Mesenteric fat pad (tissue), 1 donor: ENCODE measurements around the gene ST7. TPM values are rescaled to one million over a fixed set of nuclear protein-coding genes. Genes with fewer than 3 reads are reported as not detected.
"Not testable (repeated sequence)": the region's sequence is repeated elsewhere in the genome, so short reads cannot be mapped to it uniquely, and the experiment has no call there.

Source experiments
- DNase-seq: peaks from one replicate; pipeline ENCODE4 v3.0.0-alpha.2; 2020; ENCODE audit warnings: low spot score
- total RNA-seq: library from RNA; stranded (reverse); fragmentation: NEBNext Ultra II Directional; extraction: Animal tissue kit (Norgen Biotek cat#: 25700); gene quantifications from one replicate; pipeline ENCODE4 v1.2.1, GENCODE V29; 2021
- donor health status: DM: yes; HTN: yes; CAD: no.

The ST7 gene
- total RNA-seq, 1 donor from 2014 or later, result 17.3 TPM

DNA sequence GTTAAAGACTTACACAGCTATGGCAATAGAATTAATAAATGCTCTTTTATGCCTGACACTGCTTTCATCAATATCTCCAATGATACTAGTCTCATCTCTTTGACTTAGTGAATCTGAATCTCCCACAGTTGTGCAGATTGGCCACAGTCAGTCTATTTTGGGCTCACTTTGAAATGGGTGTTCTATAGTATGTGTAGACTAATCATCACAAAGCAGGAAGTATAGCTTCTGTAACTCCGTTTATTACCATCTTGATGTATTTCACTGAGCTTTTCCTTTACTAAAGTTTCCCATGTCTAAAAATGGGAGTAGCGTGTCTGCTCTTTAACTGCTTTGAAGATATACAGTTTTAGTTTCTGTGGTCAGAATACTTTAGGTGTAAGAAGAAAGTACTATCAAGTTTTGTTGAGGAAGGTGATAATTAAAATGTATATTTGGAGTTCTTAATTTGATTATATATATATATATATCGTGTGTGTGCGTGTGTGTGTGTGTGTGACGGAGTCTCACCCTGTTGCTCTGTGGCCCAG, 70.1 kb downstream of the ST7 start:
- no peak for DNase-seq

DNA sequence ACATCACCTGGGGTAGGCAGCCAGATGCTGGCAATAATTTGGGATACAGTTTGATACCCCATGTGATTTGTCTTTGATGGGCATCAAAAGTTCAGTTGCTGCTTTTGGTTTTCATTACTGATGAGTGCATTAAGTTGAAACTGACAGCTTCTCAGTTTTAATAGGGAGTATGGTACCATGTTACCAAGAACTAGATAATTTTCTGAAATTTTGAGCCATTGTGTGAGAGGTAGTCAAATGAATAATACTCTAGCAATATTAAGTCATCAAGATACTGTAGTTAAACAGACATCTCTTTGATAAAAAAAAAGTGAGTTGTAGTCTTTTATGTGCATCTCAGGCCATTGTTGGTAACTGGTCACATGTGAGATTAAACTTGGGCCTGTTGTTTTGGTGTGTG, 71.5 kb downstream of the ST7 start:
- DNase-seq, result no peak

DNA sequence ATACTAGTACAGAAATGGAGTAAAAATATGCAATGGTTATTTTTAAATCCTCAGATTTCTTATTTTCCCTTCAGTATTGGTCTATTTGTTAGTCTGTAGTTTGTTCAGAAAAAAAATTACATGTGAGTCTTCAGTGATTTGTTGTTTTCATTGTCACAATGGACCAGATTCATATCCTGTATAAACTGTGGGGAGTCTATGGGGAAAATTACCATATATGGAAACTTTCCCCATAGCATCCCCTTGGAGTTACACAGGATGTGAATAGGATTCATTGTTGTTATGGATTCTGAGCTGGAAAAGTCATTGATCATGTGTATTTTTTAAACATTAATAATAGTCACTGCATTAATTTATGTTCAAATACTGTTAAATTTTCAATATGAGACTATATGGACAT, 72.6 kb downstream of the ST7 start:
- DNase-seq, result no peak

DNA sequence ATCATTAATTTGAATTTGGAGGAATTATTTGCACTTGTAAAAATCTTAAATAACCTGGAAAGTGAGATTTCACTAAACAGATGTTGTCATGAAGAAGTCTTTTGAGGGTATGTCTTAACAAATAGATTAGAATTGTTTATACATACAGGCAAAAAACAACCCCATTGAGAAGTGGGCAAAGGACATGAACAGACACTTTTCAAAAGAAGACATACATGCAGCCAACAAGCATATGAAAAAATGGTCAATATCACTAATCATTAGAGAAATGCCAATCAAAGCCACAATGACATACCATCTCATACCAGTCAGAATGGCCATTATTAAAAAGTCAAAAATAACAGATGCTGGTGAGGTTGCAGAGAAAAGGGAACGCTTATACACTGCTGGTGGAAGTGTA, 77.0 kb downstream of the ST7 start:
- DNase-seq, result not testable (repeated sequence)

DNA sequence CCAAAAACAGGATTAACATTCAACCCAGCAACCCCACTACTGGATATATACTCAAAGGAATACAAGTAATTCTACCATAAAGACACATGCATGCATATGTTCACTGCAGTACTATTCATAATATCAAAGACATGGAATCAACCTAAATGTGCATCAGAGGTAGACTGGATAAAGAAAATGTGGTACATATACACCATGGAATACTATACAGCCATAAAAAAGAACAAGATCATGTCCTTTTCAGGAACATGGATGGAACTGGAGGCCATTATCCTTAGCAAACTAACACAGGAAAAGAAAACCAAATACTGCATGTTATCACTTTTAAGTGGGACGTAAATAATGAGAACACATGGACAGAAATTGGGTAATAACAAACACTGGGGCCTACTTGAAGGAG, 77.5 kb downstream of the ST7 start:
- DNase-seq, result not testable (repeated sequence)

DNA sequence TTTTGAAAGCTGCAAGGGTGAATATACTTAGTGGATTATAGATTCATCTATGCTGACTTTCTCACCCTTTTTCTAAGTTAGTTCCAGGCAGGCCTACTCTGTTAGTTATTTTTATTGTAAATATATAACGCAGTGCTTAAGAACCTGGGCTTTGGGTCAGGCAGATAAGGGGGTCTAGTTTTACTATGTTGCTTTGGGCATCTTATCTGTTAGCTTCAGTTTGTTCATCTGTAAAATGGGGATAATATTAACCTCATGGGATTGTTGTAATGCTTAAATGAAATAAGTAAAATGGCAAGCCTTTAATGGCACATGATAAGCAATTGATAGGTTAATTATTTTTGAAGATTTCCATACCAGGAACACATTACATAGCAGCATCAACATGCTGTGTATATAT, 79.5 kb downstream of the ST7 start:
- DNase-seq, result no peak

DNA sequence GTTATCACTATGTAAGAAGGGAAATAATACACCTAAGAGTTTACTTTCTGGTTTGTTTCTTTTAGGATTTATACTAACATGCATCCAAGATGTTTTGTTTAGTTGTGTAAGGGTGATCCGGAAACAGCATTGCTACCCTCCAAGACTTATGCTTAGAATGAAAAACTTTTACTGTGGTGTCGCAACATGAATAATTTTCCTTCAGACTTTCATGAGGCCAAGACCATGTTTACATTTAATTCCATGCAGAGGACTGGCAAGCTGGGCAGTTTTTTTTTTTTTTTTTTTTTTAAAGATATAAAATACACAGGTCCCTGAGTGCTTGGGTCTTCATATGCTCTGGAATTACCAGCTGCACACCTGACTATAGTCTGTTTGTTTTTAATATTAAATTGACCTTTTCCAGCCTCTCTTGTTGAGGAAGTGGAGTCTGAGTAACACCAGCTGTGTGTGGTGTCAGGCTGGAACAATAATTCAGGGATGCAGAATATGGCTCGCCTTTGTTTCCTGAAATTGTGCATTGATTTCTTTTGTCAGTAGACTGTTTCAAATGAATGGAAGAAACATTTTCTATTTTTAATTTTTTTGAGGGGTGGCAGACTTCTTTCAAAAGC, 81.7 kb downstream of the ST7 start:
- DNase-seq, result no peak

DNA sequence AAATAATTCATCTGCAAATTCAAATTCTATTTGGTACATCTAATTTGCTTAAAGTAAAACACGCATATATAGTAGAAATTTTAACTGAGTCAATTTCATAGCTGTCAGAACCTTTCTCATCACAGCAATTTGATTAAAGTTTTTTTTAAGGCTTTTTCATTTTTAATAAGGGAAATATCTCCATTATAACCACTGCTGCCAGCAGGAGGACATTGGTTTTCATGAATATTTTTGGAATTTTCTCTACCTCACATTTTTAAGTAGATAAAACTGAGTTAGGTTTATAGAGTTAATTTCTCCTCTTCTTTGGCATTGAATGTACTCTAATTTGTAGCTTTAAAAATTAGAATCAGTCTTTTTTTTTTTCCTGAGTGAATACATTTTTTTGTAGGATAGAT, 82.2 kb downstream of the ST7 start:
- no peak for DNase-seq

DNA sequence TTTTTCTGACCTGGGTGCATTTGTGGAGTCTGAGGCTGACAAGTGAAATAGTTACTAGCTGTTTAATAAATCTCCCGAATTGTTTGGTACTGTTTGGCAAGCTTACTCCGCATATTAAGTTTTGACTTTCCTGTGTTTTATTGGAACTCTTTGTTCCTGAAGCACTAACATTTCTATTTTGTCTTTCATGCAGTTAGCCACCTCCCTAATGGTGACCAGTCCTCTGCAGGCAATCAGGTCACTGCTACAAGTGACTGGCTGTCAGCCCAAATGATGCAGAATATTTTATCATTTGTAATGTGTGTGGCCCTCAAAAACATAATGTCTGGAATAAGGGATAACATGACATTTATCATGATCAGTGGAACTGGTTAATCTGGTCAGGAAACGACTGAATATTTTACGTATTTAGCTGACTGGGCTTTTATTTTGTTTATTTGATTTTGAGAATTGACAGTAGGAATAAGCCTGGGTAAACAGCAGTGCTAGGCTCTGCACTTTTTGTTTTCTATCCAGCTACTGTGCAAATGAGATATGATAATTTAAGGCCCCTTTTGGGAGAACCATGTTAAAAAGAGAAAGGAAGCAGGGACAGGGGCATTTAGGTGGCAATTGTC, 82.9 kb downstream of the ST7 start:
- no peak for DNase-seq

DNA sequence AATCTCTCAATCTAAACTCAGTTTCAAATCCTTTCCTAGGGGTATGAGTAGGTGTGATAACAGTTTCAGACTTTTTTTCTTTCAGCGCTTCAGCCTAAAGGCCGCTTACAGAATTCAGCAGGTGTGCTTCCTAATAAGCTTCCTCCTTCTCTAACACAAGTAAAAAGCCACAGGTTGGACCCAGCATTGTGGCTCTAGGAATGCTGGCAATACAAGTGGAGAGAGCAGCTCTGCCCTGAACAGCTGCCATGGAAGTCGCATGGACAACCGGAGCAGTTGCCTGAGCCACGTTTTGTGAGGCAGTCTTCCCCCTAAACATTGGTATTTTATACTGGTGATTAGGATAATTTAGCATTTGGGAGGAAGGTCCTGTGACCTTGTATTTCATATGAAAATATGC, 83.5 kb downstream of the ST7 start:
- DNase-seq, result no peak

DNA sequence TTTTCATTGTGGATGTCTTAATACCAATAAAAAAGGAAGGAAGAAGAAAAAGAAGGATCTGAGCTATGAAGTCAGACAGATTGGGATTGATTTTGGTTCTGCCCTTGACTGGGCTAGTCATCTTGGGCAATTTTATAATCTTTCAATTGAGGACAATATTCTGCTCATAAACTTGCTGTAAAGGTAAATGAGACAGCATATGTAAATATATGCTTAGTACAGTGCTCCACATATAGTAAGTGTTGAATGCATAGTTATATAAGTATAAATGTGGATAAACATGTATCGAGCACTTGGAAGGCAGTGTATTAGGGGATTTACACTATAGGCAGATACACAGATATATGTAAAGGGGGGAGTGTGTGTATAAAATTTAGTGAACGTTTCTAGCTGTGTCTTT, 85.1 kb downstream of the ST7 start:
- no peak for DNase-seq

DNA sequence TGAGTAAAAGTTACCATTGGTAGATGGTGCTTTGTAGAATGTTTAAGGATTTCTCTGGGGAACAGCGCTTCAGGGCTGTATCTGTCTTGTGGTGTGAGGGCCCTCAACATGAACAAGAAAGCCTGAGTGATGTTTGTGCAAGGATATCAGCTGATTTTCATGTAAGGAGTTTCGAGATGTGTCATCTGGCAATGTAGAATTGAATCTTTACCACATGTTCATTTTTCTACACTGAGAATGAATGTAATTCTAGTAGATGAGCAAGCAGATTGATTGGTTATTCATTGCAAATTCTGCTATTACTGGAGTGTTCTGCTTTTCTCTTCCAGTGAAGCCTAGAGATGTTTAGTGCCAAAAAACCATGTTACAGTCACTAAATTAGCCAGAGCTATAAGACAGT, 87.7 kb downstream of the ST7 start:
- no peak for DNase-seq

DNA sequence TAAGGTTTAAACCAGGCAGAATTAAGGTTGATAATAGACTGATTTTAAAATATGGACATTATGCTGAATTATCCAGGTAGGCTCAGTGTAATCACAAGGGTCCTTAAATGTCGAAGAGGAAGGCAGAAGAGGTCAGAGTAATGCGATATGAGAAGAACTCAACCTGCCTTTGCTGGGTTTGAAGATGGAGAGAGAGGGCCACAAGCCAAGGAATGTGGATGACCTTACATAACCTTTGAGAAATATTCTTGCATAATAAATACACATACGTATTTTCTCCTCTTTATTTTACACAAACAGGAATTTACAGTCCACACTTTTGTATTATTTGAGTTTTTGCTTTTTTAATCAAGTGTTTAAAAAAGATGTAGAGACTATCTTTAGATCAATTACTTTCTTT, 88.5 kb downstream of the ST7 start:
- no peak for DNase-seq

DNA sequence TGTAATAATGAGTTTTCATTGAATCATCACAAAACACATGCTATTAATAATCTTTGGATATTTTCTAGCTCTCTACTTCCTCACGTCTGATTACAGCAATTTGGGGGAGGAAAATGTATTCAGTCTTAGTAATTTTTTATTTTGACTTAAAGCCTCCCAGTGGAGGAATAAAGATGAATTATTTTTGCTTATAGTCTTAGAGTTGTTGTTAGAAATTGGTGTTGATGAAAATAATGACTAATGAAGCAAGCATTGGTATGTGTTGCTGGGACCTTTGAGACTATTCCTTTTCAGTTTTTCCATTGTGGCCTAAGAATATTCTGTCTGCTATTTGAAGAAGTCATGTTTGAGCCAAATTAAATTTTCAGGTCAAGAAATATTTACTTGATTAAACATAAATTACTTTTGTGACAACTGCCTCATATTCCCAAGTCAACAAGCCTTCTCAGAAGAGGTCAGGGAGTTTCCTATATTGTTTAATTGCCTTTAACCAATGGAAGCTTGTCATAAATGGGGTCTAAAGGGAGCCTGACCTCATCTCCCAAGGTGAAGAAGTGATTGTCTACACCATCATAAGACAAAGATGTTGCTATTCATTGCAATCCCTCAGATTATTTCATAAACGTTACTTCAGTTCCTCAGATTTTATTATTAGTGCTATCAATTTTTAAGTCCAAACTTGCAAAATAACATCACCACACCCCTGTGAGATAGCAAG, 90.0 kb downstream of the ST7 start:
- DNase-seq, result no peak

DNA sequence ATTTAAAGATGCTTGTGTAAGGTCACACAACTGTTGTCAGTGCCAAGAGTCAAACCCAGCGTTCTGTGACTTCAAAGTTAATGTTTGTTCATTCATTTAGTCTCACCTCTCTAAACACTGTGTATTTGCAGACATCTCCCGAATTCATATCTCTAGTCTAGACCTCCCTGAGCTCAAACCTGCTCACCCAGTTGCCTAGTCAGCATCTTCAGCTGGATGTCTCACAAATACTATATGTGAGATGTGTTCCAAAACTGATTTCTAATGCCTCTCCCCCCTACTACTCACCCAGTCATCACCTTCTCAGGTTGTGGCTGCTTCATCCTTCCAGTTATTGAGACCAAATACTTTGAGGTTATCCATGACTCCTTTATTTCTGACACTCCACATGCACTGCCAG, 91.4 kb downstream of the ST7 start:
- DNase-seq, result no peak

DNA sequence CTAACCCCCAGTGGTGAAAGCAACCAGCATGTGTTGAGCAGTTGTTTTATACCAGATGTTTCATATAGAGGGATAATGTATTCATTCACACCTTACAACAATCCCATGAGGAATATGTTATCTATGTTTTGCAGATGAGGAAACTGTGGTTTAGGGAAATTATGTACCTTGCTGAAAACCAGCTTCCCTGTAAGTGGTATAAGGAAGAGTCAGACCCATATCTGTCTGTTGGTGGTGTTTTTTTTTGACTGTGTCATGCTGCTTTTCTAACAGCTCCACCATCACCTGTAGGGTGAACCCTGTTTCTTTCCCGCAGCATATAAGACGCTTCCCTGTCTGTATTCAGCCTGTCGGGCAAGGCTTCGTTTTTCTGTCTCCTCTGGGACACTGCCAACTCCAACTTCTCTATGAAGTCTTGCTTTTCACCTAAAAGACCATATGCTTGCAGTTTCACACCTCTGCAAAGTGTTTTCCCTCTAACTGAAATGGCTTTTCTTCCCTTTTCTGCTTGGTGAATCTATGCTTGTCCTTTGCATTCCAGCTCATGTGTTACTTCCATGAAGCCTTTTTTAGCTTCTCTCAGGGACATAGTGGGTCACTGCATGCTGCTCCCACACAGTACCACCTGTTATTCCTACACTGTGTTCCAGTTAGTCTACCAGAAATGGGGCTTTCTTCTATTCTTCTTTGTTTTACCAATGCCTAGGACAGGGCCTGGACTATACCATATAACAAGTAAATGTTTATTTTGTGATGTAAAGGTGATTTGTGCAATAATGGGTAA, 92.8 kb downstream of the ST7 start:
- no peak for DNase-seq

DNA sequence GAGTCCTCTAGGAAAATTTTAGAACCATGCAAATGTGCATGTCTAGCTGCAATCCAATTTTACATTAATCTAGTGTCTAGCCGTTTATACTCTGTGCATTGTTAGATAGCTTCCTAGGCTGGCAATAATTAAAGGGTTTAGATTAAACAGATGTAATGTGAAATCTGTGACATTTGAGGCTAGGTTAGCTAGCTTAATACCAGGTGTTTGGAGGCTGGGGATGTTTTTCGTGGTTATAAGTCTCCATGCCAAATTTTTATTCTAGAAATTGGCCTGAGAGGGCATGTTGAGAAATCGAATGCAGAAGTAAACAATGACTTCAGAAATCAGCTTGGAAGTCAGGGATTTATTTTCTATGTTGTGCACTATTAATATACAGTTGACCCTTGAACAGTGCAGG, 94.2 kb downstream of the ST7 start:
- DNase-seq, result no peak

DNA sequence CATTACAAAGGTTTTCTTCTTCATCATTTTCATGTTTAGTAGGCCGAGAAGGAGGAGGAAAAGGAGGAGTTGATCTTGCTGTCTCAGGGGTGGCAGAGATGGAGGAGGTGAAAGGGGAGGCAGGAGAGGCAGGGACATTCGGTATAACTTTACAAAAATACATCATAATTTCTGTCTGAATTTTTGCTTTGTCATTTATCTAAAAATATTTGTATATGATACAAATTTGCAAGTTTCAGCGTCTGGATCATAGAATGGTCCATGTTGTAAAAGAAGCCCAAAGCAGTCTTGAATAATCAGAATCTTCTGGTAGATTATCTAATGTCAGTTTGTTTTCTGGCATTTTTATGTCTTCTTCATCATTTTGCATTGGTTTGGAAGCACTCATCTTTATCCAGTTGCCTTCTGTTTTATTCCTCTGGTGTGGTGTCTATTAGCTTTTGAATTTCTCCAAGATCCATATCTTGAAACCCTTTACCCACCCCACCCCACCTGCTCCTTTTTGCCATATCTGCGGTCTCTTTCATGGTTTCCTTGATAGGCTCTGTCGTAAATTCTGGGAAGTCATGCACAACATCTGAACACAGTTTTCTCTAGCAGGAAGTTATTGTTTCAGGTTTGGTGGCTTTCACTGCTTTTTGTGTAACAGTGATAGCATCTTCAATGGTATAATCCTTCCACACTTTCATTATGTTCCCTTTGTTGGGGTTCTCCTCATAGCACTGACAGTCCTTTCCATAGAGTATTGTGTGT, 95.0 kb downstream of the ST7 start:
- no peak for DNase-seq

DNA sequence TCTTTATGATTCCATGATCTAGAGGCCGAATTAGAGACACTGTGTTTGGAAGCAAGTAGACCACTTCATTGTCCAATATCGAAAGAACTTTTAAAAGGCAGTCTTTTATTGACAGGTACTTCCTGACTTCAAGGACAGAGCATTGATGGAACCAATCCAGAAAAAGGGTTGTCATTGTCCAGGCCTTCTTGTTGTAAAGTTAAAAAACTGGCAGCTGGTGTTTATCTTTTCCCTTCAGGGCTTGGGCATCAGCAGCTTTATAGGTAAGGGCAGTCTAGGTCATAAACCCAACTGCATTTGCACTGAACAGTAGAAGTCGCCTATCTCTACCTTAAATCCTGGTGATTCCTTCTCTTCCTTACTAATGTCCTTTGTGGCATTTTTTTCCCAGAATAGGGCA, 95.6 kb downstream of the ST7 start:
- no peak for DNase-seq

DNA sequence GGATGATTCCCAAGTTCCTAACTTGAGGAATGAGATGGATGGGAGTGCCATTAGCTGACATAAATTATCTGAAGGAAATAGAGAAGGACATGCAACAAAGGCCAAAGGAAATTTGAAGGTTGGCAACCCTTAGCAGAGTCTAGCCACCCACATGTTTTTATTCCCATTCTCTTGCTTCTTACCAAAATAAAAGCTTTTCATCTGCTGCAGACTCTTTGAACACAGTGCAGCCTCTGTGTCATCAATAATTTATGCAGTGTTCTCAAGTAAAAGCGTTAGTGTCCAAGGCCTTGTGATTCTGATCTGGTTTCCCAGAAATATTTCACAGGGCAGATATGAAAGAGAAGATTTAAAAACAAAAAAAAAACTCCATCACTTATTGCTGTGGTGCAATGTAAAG, 98.5 kb downstream of the ST7 start:
- DNase-seq, result no peak

DNA sequence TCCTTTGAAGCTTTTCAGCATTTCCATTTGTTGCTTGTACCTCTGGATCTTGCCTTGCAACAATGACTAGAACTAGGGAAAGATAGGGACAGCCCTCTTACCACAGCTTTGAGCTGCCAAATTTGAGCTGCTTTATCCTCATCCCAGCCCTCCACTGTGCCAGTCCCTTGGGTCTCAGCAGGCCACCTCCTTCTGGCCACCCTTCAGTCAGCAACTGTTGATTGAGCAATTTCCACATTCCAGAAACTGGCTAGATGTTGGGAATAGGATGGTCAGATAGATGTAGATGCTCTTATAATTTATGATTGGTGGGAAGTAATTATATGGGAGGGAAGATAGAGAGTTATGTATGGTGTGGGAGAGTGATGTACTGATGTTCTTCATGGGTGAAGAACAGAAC, 100.1 kb downstream of the ST7 start:
- no peak for DNase-seq
